GM18867 (cell line): Measurements from ENCODE around the gene PLA2G2D.

ENCODE experiments used
- ATAC-seq: cut with Tn5 transposase; IDR thresholded peaks from one replicate; pipeline ENCODE4 v1.9.1; 2021; ENCODE audit warnings: mild to moderate bottlenecking, moderate library complexity; ENCODE audit not compliant: unreplicated experiment

PLA2G2D gene

DNA sequence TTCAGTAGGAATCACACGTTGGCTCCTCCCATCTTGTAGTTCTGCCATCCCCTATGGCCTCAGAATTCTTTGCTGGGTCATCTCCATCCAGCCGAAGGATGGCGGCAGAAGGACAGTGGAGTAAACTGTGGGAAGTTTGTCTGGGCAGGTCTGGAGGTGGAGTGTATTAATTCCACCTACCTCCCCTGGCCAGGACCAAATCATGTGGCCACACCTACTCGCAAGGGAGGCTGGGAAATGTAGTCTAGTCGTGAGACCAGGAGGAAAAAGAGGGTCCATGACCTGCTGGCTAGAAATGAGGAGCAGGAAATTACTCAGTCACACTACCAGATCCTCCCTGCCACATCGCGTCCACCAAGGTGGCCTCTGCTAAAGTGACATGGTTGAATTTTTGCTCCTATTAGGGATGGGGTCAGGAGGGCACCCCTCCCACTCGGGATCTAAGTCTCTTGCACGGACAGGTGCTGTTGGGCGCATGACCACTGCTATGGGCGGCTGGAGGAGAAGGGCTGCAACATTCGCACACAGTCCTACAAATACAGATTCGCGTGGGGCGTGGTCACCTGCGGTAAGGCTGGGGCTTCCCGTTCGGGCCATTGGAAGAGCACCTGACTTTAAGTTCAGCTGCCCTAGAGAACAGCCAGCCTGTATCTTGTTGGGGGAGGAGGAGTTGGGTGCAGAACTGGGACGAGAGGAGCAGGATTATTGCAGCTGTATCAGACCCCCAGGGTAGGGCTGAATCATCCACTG is 29.8 kb downstream of the PLA2G2D start:
- ATAC-seq = no peak

DNA sequence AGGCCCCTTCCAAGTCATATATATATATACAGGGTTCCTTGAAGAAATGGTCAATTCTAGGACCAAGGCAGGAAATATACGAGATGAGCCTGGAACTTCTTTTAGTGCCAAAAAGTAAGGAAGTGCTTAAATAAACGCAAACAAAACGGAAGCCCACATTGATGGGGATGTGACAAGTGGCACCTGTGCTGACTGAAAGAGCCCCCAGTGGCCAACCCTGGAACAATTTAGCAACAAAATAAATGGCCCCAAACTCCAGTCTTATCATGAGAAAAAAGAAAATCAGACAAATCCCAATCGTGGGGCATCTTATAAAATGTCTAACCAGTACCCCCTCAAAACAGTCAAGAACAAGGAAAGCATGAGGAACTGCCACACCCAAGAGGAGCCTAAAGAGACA is 31.7 kb downstream of the PLA2G2D start:
- no peak for ATAC-seq

DNA sequence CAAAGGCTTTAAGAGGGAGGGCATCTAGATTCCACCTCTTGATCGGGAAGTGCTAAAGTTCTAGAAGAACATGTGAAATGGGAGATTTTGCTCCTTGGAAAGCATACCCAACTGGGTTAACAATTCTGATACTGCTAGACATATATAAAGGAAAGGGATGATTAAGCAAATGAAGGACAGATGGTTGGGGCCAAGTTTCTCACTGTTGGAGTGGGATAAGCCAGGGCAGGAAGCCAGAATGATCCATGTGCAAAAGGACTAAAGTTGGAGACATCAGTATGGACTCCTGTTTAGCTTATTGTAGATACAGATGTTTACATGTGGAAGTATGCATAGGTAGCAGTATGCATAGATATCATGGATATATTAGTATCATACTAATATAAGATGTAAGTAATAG is 32.5 kb downstream of the PLA2G2D start:
- ATAC-seq = no peak

DNA sequence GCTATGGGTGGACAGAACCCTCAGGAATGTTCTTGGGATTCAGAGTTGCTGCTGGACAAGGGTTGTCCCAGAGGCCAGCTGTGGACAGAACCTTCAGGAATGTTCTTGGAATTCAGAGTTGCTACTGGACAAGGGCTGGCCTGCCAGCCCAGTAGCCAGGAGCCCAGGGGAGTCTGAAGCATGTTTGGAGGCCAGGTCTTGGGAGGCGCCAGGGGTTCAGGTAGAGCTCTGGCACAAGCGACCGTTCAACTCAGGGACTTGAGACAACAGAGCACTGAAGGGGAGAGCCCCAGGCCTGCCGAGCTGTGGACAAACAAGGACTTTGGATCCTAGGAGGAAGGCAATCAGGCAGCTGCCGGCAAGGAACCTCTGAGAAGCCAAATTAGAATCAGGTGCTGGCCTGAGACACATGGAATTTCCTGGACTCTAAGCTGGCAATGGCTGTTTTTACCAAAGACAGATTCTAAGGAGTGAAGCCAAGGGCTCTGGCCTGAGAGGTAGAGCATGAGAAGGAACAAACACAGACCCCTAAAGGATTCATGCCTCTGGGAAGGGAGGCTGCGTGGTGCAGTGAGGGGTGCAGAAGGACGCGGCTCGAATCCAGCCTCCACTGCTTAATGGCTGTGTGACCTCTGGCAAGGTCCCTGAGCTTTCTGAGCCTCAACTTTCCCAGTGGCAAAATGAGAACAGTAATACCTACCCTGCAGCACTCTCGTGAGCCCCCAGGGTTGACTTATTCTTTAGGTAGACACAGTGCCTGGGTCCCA is 36.0 kb downstream of the PLA2G2D start:
- no peak for ATAC-seq

GRCh38 chr1:20082772-20083171 is 36.6 kb downstream of the PLA2G2D start:
- no peak for ATAC-seq

DNA sequence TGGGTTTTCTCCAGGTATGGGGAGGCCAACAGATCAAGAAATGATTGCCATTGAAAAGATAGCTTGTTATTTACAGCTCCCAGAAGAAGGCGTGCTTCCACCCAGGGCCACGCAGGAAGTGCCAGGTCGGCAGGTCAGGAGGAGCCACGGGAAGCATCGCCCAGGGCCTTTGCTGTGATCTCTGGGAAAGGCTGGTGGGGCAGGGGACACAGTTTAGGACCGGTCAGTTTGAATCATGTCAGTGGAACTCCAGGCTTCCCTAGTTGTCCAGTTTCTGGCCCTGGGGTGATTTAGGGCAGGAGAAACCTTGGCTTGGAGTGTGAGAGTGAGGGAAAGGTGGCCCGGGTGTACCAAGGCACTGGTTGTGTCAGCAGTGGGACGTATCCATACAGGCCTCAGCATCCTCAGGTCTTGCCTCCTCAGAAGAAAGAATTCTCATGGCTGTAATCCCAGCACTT is 38.0 kb downstream of the PLA2G2D start:
- ATAC-seq = no peak

GRCh38 chr1:20080441-20081352 is 38.6 kb downstream of the PLA2G2D start:
- no peak for ATAC-seq

DNA sequence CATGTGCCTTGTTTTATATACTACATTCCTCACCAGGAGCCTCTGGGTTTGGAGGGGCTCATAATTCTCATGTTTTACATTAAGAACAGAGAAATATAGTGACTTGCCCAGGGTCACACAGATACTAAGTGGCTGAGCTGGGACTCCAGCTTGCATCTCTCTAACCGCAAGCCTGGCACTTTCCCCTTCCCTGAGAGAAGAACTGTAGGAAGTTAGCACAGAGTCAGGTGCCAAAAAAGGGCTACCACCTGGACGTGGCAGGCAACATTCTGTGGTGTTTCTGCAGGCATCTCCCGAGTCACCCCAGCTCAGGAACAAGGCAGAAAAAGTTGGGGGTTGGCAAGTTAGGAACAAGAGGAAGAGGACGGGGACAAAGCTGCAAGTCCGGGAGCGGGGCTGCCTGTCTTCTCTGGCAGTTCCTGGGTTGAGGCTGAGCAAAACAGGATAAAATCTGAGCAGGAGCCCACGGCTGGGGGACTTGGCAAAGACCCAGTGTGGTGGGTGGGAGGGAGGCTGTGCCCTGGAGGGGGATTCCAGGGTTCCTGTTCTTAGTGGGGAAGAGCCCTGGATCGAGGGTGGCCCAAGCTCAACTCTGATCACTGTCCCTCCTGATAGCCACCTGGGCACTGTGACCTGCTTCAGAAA is 39.6 kb downstream of the PLA2G2D start:
- ATAC-seq = no peak

GRCh38 chr1:20078711-20079110 is 40.6 kb downstream of the PLA2G2D start:
- no peak for ATAC-seq

DNA sequence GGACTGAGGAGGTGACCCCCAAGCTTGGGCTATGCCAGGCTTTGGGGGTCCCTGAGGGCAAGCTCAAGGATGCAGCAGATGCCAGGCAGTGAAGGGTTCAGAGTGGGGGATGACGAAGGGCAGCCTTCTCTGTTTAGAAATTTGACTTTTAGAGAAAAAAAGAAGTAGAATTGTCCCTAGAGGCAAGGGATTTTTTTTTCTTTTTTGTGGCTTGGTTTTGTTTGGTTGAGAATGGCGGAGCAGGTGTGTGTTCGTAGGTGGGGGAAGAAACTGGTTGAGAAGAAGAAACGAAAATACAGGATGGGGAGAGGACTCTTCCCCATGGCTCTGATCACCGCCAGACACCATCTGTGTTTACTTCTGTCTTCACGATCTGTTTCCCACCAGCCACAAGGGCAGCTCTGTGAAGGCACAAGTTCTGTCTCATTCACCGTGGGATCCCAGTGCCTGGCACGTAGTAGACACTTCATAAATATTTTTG is 41.1 kb downstream of the PLA2G2D start:
- ATAC-seq = no peak

DNA sequence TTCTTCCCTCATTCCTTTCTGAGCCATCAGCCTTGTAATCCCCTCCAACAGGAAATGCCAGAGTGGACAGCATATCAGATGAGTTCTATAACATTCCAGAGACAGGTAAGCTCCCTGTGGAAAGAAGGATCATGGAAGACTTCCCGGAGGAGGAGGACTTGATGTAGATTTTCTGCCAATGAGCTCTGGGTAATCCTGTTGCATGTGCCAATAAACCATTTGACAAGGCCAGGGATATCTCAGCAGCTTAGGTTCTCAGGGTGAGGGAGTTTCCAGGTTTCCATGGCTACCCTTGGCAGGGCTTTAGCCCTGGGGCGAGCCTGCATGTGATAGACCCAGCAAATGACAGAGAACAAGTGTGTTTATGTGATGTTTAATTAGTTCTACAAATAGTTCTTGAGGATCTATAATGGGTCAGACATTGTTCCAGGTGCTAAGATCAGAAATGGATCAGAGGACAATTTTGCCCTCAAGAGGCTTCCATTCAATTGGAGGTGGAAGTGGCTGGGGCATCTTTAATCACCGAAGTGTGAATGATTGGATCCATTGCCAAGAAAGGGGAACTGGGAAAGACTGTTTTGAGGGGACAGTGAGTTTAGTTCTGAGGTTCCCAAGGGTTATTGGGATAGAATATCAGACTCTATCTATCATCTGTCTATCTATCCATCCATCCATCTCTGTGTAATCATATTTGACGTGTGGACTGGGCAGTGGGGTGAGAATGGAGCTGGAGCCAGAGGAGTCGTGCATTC is 42.5 kb downstream of the PLA2G2D start:
- ATAC-seq = no peak

DNA sequence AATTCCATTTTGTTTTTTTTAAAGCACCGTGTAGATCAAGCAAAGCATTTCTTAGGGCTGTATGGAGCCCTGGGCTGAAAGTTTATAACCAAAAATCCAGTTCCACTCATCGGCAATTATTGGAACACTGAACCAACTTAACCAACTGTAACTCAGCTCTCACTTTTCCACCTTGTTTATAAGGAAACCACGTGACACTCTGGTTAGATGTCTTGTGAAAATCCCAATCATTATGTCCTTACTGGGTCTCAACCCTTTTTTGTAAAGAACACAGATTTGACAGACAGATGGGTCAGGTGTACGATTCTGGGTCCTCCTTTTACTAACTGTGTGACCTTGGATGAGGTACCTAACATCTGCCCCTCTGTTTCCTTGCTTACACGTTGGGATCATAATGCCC is 43.1 kb downstream of the PLA2G2D start:
- no peak for ATAC-seq

GRCh38 chr1:20075345-20075744 is 44.0 kb downstream of the PLA2G2D start:
- ATAC-seq = no peak

DNA sequence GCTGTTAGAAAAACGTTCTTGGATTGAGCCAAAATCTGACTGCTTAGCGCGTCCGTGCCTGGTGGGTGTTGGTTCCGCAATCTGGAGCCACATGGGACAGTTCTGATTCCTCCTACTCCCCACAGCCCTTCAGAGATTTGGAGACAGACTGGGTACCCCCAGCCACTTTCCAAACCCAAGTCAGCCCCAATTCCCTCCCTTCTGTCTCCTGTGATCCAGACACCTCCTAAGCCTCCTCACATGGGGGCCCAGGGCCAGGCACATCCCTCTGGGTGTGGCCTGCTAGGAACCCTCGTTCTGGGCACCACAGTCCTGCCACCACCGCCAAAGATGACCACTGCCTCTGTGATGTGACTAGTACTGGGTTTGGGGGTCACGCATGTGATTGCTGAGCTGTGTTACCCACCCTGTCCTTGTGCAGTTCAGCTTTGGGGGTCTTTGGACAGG is 44.6 kb downstream of the PLA2G2D start:
- no peak for ATAC-seq

GRCh38 chr1:20074055-20074724 is 45.1 kb downstream of the PLA2G2D start:
- ATAC-seq = no peak

GRCh38 chr1:20073256-20073655 is 46.1 kb downstream of the PLA2G2D start:
- ATAC-seq = no peak

- ATAC-seq = no peak
Observed at GRCh38 chr1:20072771-20073170, 46.6 kb downstream of the PLA2G2D start.

DNA sequence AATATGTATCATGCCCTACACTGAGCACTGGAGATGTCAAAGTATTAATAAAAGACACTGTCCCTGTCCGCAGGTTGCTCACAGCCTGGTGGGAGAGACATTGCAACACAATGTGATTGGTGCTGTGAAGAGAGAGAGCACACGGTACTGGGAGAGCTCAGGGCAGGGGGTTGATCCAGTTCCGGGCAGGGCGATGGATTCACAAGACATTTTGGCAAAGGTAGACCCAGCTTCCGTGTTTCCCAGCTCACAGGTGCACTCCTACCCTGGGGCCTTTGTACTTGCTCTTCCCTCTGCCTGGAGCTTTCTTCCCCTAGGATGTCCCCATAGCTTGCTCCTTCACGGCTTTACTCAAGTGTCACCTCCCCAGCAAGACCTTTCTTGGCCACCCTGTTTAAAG is 47.9 kb downstream of the PLA2G2D start:
- no peak for ATAC-seq

DNA sequence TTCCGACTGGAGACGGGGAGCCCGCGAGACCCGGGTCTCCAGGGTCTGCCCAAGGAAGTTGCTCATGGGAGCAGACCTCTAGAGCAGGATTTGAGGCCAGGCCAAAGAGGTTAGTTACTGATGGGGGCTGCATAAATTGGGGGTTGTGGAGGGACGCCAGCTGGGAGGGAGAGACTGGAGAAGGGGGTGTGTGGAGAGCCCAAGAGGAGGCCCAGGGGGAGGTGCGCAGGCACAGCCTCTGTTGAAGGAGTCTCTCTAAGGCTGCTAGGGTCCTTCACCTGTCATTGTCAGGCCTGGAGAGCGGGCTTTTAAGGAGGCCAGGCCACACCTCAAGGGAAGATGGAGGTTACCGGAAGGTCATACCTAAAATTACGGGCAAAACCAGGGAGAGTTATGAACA is 49.0 kb downstream of the PLA2G2D start:
- ATAC-seq = no peak
